COLO668 (cell line): ENCODE measurements around the gene ARHGEF10L.

Source experiments
- DNase-seq: peaks from one replicate; lab custom pipeline; 2025; ENCODE audit not compliant: unreplicated experiment; lab: John Stamatoyannopoulos, UW

ARHGEF10L gene

GRCh38 chr1:17670587-17671313, 131.3 kb downstream of the ARHGEF10L start:
- DNase-seq = no peak

DNA sequence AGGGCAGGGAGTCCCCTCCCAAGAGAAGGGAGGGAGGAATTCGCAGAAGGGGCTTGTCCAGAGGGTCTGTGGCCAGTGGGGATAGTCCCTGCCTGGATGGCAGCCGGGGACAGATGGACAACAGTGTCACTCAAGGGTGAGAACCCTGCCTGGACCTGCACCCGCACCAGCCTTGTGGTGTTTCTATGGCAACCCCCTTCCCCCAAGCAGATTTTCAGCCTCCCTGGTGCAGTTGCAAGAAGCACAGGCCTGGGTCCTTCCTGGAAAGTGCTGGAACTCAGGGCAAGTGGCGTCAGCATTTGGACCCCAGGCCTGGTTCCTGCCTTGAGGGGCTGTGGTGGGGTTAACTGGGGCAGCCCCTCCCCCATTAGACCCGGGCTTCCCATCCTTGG, 131.8 kb downstream of the ARHGEF10L start:
- no peak for DNase-seq

- no peak for DNase-seq
Observed at GRCh38 chr1:17671741-17672140, 132.2 kb downstream of the ARHGEF10L start.

DNA sequence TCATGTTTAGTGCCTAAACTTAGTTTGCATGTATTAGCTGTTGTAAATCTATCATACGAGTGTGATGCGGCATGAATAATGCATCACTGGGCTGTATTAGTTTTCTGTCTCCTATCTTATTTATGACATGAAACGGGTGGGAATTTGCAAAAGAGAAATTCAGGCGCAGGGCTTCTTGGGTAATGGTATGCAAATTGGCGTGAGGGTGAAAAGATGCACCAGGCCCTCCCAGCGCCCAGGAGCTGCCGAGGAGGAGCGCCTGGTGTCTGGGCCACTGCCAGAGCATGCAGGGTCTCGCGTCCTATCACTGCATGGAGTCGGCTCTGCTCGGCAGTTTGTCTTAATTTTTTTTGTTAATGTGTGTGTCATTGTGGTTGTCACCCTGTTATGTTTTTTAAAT, 132.7 kb downstream of the ARHGEF10L start:
- no peak for DNase-seq

GRCh38 chr1:17673329-17674072, 134.0 kb downstream of the ARHGEF10L start:
- DNase-seq = no peak

DNA sequence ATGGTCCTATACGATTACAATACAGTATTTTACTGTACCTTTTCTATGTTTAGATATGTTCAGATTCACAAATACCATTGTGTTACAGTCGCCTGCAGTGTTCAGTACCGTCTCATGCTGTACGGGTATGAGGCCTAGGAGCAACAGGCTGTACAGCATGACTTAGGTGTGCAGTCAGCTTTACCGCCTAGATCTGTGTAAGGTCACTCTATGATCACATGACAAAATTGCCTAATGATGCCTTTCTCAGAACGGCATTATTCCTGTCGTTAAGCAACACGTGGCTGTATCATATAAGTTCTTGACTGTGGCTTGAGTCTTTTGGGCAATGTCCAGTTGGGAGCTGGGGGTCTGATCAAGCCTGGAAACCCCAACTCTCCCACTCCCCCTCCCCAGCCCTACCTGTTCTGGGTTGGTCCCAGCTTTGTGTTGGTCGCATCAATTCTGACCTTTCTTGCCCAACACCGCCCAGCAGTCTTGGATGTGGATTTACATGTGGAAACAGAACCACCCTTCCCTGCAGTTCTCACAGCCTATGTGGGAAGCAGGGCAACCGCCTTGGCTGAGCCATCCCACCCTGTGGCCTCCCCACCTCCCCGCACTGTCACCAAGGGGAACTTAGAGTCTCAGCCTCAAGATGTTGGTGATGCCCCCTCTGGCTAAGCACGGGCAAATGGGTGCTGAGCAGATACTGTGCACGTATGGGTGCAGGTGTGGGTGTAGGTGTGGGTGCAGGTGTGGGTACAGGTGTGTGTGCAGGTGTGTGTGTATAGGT, 135.4 kb downstream of the ARHGEF10L start:
- no peak for DNase-seq

DNA sequence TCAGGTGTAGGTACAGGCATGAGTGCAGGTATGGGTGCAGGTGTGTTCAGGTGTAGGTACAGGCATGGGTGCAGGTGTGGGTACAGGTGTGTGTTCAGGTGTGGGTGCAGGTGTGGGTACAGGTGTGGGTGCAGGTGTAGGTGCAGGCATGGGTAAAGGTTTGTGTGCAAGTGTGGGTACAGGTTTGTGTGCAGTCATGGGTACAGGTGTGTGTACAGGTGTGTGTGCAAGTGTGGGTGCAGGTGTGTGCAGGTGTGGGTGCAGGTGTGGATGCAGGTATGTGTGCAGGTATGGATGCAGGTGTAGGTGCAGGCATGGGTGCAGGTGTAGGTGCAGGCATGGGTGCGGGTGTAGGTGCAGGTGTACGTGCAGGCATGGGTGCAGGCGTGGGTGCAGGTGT, 136.2 kb downstream of the ARHGEF10L start:
- DNase-seq = no peak

- no peak for DNase-seq
Observed at GRCh38 chr1:17676387-17677060, 137.0 kb downstream of the ARHGEF10L start.

GRCh38 chr1:17678011-17678410, 138.5 kb downstream of the ARHGEF10L start:
- no peak for DNase-seq

GRCh38 chr1:17679856-17680255, 140.4 kb downstream of the ARHGEF10L start:
- no peak for DNase-seq

- DNase-seq = no peak
Observed at GRCh38 chr1:17680308-17680707, 140.8 kb downstream of the ARHGEF10L start.

DNA sequence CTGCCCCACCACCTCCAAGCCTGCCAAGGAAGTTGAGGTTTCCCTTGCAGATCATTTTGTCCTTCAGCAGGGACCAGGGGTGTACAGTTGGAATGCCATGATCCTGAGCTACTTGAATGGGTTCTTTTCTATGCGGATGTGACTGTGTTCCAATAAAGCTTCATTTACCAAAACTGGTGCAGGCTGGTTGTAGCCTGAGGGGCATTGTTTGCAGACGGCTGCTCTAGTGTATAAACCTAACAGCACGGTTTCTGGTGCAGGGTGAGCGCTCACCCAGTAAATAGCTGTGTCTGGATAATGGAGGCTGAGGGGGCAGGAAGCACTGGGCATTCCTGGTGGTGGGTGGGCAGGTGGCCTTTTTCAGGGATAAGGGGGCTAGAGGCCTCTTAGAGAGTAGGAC, 142.9 kb downstream of the ARHGEF10L start:
- DNase-seq = no peak

GRCh38 chr1:17683598-17683997, 144.1 kb downstream of the ARHGEF10L start:
- no peak for DNase-seq

DNA sequence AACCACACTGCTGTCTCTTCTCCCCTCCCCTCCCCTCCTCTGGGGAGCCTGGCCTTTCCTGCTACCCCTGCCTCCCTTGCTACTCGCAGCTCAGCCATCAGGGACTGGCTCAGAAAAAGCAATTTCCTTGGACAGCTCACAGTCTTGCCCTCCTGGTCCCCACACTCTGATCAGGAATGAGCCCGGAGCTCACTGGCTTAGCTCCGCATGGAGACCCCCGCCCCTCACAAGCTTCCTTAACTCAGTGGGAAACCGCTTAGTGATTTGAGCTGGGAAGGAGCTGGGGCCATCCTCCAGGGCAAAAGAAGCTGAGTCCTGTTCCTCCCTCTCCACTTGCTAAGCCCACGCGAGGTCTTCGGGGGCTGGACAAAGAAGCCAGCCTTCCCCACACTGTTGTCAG, 145.3 kb downstream of the ARHGEF10L start:
- no peak for DNase-seq

- DNase-seq = no peak
Observed at GRCh38 chr1:17686258-17686657, 146.8 kb downstream of the ARHGEF10L start.

DNA sequence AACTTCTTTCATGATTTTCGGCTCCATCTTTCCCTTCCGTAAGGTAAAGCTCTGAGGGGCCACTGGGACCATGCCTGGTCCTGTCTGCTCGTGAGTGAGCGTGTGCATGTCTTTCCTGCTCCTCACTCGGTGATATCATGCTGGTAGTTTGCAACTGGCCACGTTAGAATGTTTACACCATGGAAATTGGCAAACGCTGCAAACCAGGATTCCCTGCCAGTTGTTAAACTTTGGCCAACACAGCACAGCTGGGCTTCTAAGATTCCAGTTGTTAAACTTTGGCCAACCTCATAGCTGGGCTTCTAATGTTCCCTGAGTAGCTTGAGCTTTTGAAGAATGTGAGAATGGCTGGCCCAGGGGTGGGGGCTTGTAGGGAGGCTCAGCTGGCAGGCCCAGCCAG, 147.6 kb downstream of the ARHGEF10L start:
- no peak for DNase-seq

GRCh38 chr1:17688217-17688810, 148.8 kb downstream of the ARHGEF10L start:
- no peak for DNase-seq

DNA sequence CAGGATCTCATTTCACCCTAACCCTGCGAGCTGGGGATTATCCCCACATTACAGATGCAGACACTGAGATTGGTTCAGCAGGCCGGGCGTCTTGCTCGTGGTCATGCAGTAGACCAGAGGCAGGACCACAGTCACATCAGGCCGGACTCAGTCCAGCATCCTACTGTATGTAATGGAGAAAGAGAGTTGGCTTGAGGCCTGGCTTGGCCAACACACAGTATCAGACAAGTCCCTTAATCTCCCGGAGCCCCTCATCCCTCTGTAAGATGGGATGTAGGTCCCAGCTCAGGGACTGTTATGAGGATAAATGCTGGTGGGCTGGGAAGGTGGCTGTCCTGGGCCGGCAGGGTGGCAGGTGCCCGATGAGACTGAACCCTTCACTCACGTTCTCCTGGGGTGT, 149.5 kb downstream of the ARHGEF10L start:
- DNase-seq = no peak

GRCh38 chr1:17690906-17691634, 151.6 kb downstream of the ARHGEF10L start:
- DNase-seq = no peak

- DNase-seq = no peak
Observed at GRCh38 chr1:17692645-17693044, 153.1 kb downstream of the ARHGEF10L start.
